Duodenal mucosa (tissue), 2 donors: ENCODE results near the gene ANKS1B.

ENCODE experiments used
- H3K27ac ChIP-seq: one replicate; pipeline ENCODE4 v1.7.0; 2013; ENCODE audit warnings: low read depth, low read length
- H3K27me3 ChIP-seq, 2 donors: one replicate each; pipeline ENCODE4 v1.7.0; 2013; ENCODE audit warnings: low read length in 2 of 2, control low read depth in 1 of 2; ENCODE audit not compliant: insufficient read depth in 2 of 2, control insufficient read depth in 1 of 2
- H3K36me3 ChIP-seq, 2 donors: one replicate each; pipeline ENCODE4 v1.7.0; 2013; ENCODE audit warnings: low read length in 2 of 2, control low read depth in 1 of 2; ENCODE audit not compliant: insufficient read depth in 2 of 2, control insufficient read depth in 1 of 2
- H3K4me1 ChIP-seq, 2 donors: one replicate each; pipeline ENCODE4 v1.7.0; 2013; ENCODE audit warnings: low read length in 2 of 2, control low read depth in 1 of 2; ENCODE audit not compliant: insufficient read depth in 2 of 2, control insufficient read depth in 1 of 2
- H3K4me3 ChIP-seq, 2 donors: one replicate each; pipeline ENCODE4 v1.7.0; 2013; ENCODE audit warnings: low read length in 2 of 2, low read depth in 1 of 2
- H3K9ac ChIP-seq, 2 donors: one replicate each; pipeline ENCODE4 v1.7.0; 2013; ENCODE audit warnings: low read length in 2 of 2, low read depth in 1 of 2
- H3K9me3 ChIP-seq, 2 donors: one replicate each; pipeline ENCODE4 v1.7.0; 2013; ENCODE audit warnings: low read length in 2 of 2, control low read depth in 1 of 2; ENCODE audit not compliant: control insufficient read depth in 1 of 2

The ANKS1B gene

GRCh38 chr12:99055299-99055698 is 929.4 kb downstream of the ANKS1B start:
- H3K27me3 ChIP-seq: no peaks in the 10 kb centered on the region
- no peak overlapping the region for H3K27ac ChIP-seq
- no peaks in the 10 kb centered on the region for H3K9me3 ChIP-seq
- H3K9ac ChIP-seq: no peak overlapping the region
- H3K4me3 ChIP-seq: no peak overlapping the region
- no peaks in the 10 kb centered on the region for H3K4me1 ChIP-seq
- H3K36me3 ChIP-seq: no peaks in the 10 kb centered on the region

GRCh38 chr12:99054601-99055128 is 930.1 kb downstream of the ANKS1B start:
- H3K4me1 ChIP-seq: no peaks in the 10 kb centered on the region
- no peaks in the 10 kb centered on the region for H3K9me3 ChIP-seq
- H3K27ac ChIP-seq: no peak overlapping the region
- H3K4me3 ChIP-seq: no peak overlapping the region
- no peak overlapping the region for H3K9ac ChIP-seq
- H3K36me3 ChIP-seq: no peaks in the 10 kb centered on the region
- no peaks in the 10 kb centered on the region for H3K27me3 ChIP-seq

GRCh38 chr12:99053616-99054362 is 930.9 kb downstream of the ANKS1B start:
- Histone ChIP-seq H3K4me1 (no peaks in the 10 kb centered on the region), H3K27ac (no peak overlapping the region)

GRCh38 chr12:99049774-99050173 is 935.0 kb downstream of the ANKS1B start:
- Histone ChIP-seq H3K9me3 (peaks cover 0 to 2% of the 10 kb centered on the region in 2 donors), H3K36me3 (no peaks in the 10 kb centered on the region), H3K4me1 (no peaks in the 10 kb centered on the region), H3K27me3 (no peaks in the 10 kb centered on the region), H3K9ac (no peak overlapping the region), H3K27ac (no peak overlapping the region), H3K4me3 (no peak overlapping the region)

More at GRCh38 chr12:99053616-99054362, 930.9 kb downstream of the ANKS1B start:
- Histone ChIP-seq H3K4me3 (no peak overlapping the region), H3K27me3 (no peaks in the 10 kb centered on the region), H3K9me3 (no peaks in the 10 kb centered on the region), H3K9ac (no peak overlapping the region), H3K36me3 (no peaks in the 10 kb centered on the region)

- Histone ChIP-seq H3K27ac (no peak overlapping the region), H3K9ac (no peak overlapping the region), H3K36me3 (no peaks in the 10 kb centered on the region), H3K4me1 (no peaks in the 10 kb centered on the region), H3K4me3 (no peak overlapping the region), H3K27me3 (no peaks in the 10 kb centered on the region), H3K9me3 (peaks cover 0 to 2% of the 10 kb centered on the region in 2 donors)
Measured at GRCh38 chr12:99045158-99045557, 939.6 kb downstream of the ANKS1B start.

GRCh38 chr12:99043319-99043914 is 941.3 kb downstream of the ANKS1B start:
- no peak overlapping the region for H3K9ac ChIP-seq
- H3K27ac ChIP-seq: no peak overlapping the region
- H3K36me3 ChIP-seq: no peaks in the 10 kb centered on the region
- no peaks in the 10 kb centered on the region for H3K4me1 ChIP-seq
- no peaks in the 10 kb centered on the region for H3K27me3 ChIP-seq
- no peak overlapping the region for H3K4me3 ChIP-seq
- H3K9me3 ChIP-seq: peaks cover 0 to 2% of the 10 kb centered on the region in 2 donors

GRCh38 chr12:99042226-99042625 is 942.5 kb downstream of the ANKS1B start:
- H3K36me3 ChIP-seq: no peaks in the 10 kb centered on the region
- H3K4me1 ChIP-seq: no peaks in the 10 kb centered on the region
- no peak overlapping the region for H3K27ac ChIP-seq
- H3K9me3 ChIP-seq: no peaks in the 10 kb centered on the region
- H3K9ac ChIP-seq: no peak overlapping the region
- no peak overlapping the region for H3K4me3 ChIP-seq
- no peaks in the 10 kb centered on the region for H3K27me3 ChIP-seq

- Histone ChIP-seq H3K9me3 (no peaks in the 10 kb centered on the region), H3K27me3 (no peaks in the 10 kb centered on the region), H3K36me3 (no peaks in the 10 kb centered on the region), H3K9ac (no peak overlapping the region), H3K27ac (no peak overlapping the region), H3K4me3 (no peak overlapping the region), H3K4me1 (no peaks in the 10 kb centered on the region)
Measured at GRCh38 chr12:99039367-99040120, 945.2 kb downstream of the ANKS1B start.

- H3K4me1 ChIP-seq: no peaks in the 10 kb centered on the region
- no peaks in the 10 kb centered on the region for H3K9me3 ChIP-seq
- no peak overlapping the region for H3K27ac ChIP-seq
- no peaks in the 10 kb centered on the region for H3K27me3 ChIP-seq
- H3K36me3 ChIP-seq: no peaks in the 10 kb centered on the region
- no peak overlapping the region for H3K4me3 ChIP-seq
- H3K9ac ChIP-seq: no peak overlapping the region
Measured at GRCh38 chr12:99036566-99036965, 948.2 kb downstream of the ANKS1B start.

GRCh38 chr12:99035803-99036202 is 948.9 kb downstream of the ANKS1B start:
- H3K27ac ChIP-seq: no peak overlapping the region
- no peaks in the 10 kb centered on the region for H3K9me3 ChIP-seq
- H3K27me3 ChIP-seq: no peaks in the 10 kb centered on the region
- no peaks in the 10 kb centered on the region for H3K4me1 ChIP-seq
- no peak overlapping the region for H3K4me3 ChIP-seq
- H3K36me3 ChIP-seq: no peaks in the 10 kb centered on the region
- no peak overlapping the region for H3K9ac ChIP-seq
